Stimulated activated CD8-positive, alpha-beta memory T cell treated with anti-CD3 and anti-CD28 coated beads, Interleukin-2, amount 100 ng/mL, for 1 hour (primary cell): Measurements from ENCODE around the gene GDF7.

Experiments
- DNase-seq, 2 donors: peaks; one replicate each; pipeline ENCODE4 v3.0.0-alpha.2; 2020; ENCODE audit warnings: low read depth in 2 of 2

Gene GDF7

DNA sequence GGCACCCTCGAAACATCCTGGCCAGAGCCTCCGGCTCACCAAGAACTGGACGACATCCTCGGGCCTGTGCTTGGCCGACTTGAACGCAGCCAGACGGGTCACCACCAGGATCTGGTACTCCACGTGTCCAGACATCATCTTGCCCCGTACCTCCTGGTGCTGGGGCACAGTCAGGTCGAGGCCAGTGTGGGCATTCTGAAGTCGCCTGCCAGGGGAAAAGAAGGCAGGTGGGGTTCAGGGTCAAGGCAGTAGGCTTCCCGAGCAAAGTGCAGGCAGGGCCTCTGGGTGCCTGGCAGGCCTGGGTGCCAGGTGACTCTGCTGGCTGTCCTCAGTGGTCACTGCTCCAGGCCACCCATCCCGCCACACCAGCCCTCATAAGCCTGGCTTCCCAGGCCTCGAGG, 21.6 kb upstream of the GDF7 start:
- no peak for DNase-seq

DNA sequence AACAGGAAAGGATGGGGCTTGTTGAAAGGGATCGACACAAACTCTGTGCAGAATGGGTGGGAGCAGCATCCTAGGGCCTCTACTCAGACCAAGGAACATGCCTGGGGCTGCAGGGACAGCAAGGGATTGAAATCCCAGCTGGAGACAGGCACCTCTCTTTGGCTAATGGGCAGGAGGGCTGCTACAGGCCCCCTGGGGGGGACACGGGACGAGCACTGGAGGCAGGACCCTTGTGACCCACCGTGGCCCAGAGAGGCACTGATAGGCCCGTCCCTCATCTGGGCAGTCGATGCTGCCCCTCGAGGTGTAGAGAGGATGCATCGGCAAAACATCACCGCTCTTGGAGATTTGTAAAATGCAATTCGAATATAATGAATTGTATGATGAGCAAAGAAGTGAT, 21.2 kb upstream of the GDF7 start:
- no peak for DNase-seq

DNA sequence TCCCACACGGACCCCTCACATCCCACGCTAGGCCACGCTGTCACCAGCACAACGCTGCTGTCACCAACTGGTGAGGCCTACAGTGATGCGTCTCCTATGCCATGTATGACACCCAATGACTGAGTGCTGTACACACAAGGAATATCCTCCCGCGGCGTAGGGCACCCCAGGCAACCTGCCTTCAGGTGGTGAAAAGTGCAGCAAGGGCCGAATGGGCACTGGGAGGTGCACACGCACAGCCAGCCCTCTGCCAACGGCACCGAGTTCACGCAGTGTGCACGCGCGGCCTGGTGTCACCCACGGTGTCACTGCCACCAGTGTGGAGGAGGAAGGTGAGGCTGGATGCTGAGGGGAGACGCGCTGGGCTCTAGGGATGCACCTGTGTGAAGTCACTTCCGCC, 20.5 kb upstream of the GDF7 start:
- no peak for DNase-seq

DNA sequence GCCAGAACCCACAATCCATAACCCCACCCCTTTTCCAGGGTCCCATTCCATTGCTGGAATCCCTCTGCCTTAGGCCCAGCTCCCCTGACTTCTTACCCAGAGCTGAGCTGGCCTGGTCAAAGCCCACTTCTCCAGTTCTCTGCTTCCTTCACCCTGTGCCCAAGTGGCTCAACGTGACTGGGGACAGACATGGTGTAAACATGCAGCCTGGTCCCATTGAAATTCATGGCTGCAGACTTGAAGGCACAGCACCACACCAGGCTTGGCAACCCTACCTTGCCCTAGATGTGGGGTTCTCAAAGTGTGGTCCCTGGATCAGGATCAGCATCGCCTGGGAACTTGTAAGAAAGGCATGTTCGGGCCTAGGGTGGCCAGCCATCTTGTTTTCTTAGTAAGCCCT, 19.7 kb upstream of the GDF7 start:
- no peak for DNase-seq

DNA sequence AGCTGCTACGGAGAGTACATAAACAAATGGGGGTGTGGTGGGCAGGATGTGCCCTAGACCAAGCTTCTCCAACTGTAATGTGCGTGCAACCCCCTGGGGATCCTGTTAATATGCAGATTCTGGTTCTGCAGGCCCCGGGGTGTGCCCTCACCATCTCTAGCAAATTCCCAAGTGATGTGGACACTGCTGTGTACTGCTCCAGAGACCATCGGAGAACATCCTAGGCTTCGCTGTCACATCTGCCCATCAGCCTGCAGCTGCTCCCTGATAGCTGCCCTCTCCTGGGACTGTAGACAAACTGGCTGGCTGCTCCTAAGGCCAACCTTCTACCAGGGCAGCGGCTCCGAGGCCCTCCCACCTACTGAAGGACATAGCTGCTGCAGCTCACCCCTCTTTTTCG, 19.2 kb upstream of the GDF7 start:
- DNase-seq: no peak

DNA sequence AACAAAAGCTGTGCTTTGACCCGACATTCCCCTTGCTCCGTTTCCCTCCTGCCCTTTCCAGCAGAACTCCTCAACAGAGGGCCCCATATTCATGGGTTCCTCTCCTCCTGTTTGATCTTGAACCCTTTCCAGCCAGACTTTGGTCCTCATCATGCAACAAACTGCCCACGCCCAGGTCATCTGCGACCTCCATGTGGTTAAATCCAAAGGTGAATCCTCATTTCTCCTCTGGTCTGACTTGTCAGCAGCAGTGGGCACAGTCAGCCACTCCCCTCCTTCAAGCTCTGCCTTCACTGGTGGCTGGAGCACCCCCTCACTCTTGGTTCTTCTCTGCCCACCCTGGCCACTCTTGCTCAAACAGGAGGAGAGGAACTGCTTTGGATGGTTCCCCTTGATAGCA, 18.7 kb upstream of the GDF7 start:
- DNase-seq: no peak

DNA sequence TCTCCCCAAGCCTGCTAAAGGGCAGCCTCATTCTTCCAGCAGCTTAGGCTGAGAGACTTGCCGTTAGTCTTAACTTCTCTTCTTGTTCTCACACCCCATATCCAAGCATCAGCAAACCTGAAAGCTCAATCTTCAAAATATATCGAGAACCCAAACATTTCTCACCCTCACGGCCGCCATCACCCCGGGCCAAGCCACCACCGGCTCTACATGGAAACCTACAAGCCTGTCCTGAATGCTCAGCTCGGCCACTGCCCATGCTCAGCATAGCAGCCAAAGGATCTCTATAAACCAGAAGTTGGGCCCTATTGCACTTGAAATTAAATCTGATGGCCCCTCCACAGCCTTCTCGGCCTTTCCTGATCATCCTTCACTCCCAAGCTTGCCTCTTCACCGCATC, 18.1 kb upstream of the GDF7 start:
- no peak for DNase-seq

DNA sequence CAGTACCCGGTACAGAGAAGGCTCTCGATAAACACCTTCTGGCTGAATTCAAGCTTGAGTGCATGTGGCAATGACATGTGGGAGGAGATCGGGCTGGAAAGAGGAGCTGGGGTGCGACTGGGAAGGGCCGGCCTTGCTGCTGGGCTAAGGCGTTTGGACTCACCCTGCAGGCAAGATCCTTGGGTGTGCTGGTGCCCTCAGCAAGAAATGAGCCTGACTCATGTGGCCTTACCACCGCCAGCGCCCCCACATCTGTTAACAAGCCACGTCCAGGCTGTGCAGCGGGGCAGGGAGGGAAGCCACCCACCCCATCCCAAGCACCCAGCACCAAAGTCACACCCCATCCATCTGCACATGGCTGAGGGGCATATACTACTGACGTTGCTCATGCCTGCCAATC, 17.4 kb upstream of the GDF7 start:
- no peak for DNase-seq

DNA sequence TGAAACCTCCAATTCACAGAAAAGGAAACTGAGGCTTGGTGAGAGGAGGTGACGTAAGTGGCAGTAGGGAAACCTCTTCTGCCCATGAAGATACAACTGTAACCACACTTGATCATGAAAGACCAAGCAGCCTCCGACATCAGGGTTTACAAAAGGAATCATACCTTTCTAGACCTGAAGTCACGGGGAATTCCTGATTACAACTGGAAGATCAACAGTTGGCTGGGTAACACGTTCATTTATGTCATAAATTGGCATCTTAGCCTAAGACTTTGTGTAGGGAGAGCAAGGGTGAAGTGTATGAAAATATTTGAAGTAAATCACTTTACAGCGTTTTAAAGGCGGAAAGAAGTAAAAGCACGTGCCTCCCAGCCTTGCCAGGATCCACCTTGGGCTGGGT, 17.0 kb upstream of the GDF7 start:
- no peak for DNase-seq

DNA sequence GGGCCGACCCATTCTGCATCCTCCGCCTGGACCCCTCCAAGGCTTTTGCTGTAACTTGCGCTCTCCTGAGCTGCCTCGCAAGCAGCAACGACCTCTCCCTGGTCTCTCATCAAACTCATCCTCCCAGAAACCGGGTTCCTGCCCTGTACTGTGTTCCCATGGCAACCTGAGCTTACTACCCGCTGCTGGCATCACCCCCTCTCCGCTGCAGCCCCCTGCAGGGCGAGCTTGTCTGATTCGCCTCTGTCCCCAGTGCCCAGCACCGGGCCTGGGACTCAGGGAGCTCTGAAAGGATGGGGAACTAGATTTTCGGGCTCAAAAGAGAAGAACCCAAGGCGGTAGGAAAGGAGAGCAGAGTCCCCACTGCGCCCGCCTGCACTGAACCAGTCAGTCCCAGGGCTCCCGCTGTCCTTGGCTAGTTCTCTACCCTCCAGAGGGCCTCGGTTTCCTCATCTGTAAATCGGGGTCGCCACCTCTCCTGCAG, 16.5 kb upstream of the GDF7 start:
- no peak for DNase-seq

DNA sequence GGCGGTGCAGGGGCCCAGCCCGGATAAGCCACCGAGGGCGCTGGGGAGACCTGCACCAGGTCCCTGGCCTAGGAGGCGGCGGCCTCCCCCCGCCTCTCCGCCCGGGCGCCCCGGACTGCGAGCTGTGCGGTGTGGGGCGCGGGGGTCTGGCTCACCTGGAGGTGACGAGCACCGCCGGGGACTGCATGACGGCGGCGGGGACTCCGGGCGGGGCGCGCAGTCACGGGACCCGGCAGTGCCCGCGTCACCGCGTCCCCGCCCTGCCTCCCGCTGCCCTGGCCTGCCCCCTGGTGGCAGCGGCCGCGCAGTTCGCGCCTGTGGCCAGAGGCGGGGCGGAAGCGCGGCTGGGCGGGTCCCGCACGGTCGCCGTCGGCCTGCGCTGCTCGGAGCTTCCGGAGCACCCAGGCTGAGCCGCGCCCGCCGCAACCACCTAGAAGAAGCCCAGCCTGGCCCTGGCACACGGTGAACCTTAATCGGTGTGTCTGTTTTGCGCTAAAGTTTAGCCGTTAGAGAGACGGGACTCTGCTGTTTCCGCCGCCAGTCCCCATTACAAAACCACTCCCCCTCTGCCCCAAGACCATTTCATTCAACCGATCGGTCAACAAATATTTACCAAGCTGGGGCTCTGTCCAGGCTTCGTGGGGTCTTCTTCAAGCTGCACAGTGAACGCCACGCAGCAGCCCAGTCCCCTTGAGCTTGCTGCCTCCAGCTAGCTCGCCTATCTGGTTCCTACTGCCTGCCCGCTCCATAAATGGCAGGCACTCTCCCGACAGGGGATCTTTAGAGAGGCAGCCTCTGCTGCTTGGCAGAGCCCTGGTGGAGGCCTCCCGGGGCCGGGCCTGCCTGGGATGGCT, 15.8 kb upstream of the GDF7 start, which contains the start of gene HS1BP3:
HS1BP3 (minus strand) TSS at position 222 of the 854 bp plus-strand sequence; CDS start at position 187, 35 bp downstream.
- peak; percentile 79 for DNase-seq

DNA sequence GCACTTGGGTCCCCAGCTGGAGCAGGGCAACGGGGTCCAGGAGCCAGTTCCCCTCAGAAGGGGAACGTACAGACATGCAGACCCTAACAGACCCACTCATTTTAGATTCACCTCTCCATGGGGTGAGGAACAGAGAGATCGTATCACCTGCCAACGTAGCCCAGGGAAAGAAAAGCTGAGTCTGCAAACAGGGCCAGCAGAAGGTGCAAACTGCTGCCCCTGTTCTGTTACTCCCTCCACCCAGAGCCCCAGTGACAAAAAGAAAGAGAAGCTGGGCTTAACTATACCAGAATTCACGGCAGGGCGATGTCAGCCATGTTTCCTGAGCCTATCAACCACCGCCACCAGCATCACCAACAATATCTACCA, 15.2 kb upstream of the GDF7 start:
- DNase-seq: no peak

DNA sequence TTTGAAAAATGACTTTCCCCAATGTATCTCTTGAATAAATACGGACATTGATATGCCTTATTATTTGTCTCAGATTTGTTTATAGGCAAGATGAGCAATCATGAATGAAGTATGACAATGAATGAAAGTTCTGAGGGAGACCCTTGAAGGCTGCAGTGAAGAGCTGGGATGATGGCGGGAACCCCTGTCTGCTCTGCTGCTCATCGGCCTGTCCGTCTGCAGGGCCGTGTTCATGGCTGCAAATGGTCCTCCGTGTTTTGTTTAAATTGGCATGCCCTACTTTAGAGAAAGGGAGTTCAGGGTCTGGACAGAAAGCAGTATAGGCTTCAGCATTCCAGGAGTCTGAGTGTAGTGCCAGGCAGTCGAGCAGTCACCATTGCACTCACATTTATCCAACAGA, 14.8 kb upstream of the GDF7 start:
- DNase-seq: no peak

DNA sequence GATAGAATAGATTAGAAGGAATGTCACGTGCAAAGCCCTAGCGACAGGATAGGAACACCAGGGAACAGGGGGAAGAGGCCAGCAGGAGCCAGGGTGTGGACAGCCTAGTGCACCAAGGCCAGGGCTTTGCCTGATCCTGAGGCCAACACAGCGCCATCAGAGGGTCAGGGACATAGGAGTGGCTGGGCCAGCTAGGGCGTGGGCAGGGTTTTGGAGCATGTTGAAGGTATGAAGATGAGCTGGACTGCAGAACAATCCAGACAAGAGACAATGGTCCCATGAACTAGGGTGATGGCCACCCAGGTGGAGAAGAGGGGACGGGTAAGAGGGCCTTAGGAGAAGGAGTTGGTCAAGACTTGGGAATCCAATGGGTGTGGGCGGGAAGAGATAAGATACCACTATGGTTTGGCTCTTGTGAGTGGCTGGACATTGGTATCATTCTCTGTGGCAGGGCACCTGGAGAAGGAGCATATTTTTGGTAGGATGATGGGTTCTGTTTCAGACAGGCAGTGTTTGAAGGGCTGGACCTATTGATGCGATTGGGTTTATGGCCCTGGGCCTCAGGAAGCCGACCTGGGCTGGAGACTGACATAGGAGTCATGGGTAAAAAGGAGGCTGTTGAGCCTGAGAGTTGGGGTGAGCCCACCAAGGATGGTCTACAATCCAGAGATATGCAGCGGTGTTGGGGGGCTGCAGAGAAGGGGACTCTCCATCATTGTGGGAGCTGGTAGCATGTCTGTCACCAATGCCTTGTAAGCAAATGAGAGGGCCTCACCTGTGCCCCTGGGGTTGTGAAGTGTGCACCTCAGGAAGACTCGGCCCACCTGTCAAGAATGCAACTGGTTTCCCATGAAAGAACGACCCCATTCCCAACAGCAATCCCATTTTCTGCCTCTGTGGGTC, 14.0 kb upstream of the GDF7 start:
- DNase-seq: no peak

DNA sequence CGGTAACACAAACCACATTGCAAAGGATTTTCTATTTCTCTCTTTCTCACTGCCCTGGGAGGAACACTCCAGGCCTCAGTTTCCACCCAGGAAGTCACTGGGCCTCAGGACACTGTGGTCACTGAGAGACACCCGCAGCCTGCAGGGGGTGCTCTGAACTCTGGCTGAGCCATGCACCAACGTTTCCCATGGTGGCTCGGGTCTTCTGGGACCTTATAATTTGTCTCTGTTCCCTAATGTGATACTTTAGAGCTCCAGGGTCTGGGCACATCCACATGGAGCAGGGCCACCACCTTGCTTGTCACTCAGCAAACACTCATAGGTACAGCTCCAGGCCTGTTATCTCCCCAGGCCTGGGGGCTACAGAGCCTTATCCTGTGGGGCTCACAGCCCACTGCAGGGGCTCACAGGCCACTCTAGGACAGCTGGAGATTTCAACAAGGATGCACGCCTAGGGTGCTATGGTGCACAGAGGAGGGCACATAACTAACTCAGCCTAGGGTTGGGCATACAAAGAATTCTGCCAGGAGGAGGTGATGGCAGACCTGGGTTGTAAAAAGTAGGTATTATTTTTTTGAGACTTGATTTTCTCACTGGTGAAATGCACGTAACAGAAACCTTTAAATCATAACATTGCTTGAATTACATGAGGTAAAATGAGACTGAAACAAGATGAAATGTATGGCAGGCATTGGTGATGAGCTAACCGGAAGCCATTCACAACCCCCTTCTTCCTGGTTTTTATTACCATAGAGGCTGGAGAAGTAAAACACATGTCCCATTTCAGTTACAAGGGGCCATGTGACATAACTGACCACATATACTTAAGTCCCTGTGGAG, 13.0 kb upstream of the GDF7 start:
- DNase-seq: no peak

DNA sequence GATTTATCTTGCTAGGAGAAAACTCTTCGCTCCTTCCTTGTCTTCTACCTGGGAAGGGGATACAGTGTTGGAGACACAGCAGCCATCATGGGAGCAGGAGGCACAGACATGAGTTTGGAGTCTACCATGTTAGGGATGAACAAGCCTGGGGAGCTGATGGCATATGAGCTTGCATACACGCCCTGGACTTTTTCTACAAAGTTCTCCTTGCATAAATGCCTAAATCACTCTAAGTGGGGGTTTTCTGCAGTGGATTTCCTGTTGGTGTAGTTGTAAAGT, 12.5 kb upstream of the GDF7 start:
- DNase-seq: no peak

DNA sequence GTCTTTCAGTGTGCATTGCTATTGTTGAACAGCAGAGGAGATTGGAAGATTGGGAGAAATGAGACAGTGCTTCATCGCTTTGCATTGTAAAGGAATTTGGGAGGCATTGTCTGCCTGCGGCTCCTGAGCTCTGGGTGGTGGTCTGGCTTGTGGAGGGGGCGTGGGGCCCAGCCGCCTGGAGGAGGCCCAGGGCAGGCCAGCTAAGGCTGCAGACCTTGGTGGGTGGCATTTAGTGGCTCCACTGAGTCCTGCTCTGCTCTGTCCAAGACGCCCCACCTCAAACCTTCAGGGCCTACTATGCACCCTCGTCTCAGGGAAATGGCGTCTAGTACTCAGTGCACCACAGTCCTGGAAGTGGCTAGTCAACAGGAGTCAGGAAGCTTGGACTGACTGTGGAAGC, 10.4 kb upstream of the GDF7 start:
- no peak for DNase-seq

DNA sequence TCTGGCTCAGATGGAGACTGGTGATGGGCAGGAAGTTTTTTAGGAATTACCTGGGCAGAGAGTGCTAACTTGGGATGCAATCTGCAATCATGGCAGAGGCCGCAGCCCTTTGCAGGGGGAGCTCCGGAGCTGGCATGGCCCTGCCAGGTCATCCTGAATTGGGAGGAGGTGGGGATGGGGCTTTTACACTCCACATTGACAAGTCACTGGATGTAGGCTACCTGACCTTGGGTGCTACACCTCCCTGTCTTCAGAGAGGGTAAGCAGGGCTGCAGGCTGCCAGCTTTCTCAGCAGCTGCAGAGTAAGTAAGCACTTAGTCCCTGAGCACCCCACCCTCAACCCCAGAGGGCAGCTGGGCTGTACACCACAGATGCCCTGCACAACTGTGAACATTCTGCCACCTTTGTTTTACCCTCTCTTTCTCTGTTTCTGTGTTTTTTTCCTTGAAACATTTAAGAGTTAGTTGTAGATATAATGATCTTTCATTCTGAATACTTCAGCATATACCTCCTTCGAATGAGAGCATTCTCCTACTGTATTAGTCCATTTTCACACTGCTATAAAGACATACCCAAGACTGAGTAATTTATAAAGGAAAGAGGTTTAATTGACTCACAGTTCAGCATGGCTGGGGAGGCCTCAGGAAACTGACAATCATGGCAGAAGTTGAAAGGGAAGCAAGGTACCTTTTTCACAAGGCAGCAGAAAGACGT, 9.3 kb upstream of the GDF7 start:
- DNase-seq: no peak

DNA sequence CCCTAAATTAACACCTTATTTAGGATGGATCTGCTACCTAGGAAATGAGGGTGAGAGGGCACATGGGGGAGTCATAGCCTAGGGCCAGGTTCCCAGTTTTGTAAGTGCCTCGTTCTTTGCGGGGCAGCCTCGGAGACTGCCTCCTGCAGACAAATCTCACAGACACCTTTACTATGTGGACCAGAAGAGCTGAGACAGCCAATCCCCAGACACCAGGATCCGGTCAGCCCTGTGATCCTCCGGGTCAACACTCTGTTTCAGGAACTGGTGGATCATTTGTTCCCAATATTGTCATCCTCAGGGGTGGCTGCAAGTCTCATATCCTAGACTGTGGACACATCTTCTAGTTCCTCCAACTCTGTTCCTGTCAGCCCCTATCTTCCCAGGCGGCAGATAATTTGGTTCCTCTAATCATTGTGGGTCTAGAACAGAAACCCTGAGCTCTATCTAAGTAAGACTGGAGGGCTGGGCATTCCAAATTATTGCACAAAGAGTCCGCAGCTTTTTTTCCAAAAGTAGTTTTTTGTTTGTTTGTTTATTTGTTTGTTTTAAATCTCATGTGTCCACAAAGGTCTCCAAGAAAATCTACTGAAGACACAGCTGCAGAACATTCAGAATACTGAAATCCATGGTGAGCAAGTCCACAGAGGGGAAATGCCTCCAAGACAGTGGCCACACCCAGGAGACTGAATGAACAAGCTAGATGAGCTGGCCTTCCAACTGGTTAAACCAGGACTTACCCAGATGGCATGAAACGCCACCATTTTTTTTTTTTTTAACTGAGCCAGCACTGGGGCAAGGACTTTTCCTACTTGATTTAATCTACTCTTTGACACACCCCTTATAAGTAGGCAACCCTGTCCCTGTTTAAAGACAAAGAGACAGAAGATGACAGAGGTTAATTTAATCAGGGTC, 6.2 kb upstream of the GDF7 start:
- no peak for DNase-seq
